ENCODE measurements around the gene SYNGR2. TPM values are rescaled to one million over a fixed set of nuclear protein-coding genes. Genes with fewer than 3 reads are reported as not detected.

The SYNGR2 gene
- total and polyA plus RNA-seq, 2 of the 8 experiments (the other 6 are each of a cell fraction or from before 2014, with no cell fraction given) = 50.0 to 139 TPM

GRCh38 chr17:78132767-78133178 lies 35.6 kb upstream of the SYNGR2 start:
- Histone ChIP-seq H4K20me1 (replicated peaks in 1 of 2; ENCODE audit: control insufficient read depth in 1 of 2, insufficient read depth in 2 of 2, low read length in 2 of 2) (peaks cover 0 to 3% of the 10 kb centered on the region in 2 experiments), H3K4me1 (replicated peaks in 1 of 4; ENCODE audit: control insufficient read depth in 3 of 4, insufficient read depth in 4 of 4, low read length in 3 of 4) (peaks cover 0 to 25% (median 8%) of the 10 kb centered on the region in 4 experiments; a peak in 5 of 7 replicates), H3K27me3 (replicated peaks in 1 of 4; ENCODE audit: control insufficient read depth in 3 of 4, extremely low read depth in 1 of 4, insufficient read depth in 3 of 4, low read length in 3 of 4) (peaks cover 0 to 26% (median 17%) of the 10 kb centered on the region in 4 experiments; a peak in 5 of 7 replicates), H2BK20ac (ENCODE audit: low read length) (0 out of 2 replicates have a peak overlapping the region, but pooled peaks have one; percentile 9), H2BK120ac (replicated peaks; ENCODE audit: low read depth, low read length) (no peak overlapping the region), H3K36me3 (ENCODE audit: control insufficient read depth in 2 of 4, insufficient read depth in 4 of 4, low read length in 3 of 4) (no peaks in the 10 kb centered on the region), H3K14ac (ENCODE audit: insufficient read length) (no peak overlapping the region), H3K79me1 (ENCODE audit: low read depth, low read length) (no peaks in the 10 kb centered on the region), H2AFZ (ENCODE audit: low read length) (no peak overlapping the region), H4K8ac (ENCODE audit: extremely low read depth, insufficient read depth, low read length) (peak overlapping the region; percentile 11), H4K5ac (ENCODE audit: insufficient read length, low read depth, low read length) (no peak overlapping the region), H3K79me2 (ENCODE audit: control insufficient read depth in 1 of 2, insufficient read depth in 2 of 2, low read length in 2 of 2) (no peaks in the 10 kb centered on the region), H2BK5ac (ENCODE audit: low read depth, low read length) (no peak overlapping the region), H3K23ac (ENCODE audit: insufficient read length) (no peak overlapping the region), H4K91ac (replicated peaks; ENCODE audit: insufficient read length, low read length) (peak overlapping the region; percentile 25), H3K4me3 (ENCODE audit: extremely low read depth in 1 of 4, insufficient read depth in 2 of 4, low read depth in 3 of 4, low read length in 4 of 4) (no peak overlapping the region), H3K4me2 (ENCODE audit: insufficient read depth in 1 of 2, low read depth in 2 of 2, low read length in 2 of 2) (no peak overlapping the region), H3K56ac (replicated peaks; ENCODE audit: insufficient read length, low read depth, low read length) (no peak overlapping the region), H3K23me2 (ENCODE audit: low read depth, low read length) (peaks cover 4% of the 10 kb centered on the region; the same call in 1 of the 2 replicates), H3K18ac (ENCODE audit: extremely low read depth, low read length) (no peak overlapping the region), H3K9ac (replicated peaks in 1 of 4; ENCODE audit: extremely low read depth in 1 of 4, low read depth in 3 of 4, low read length in 3 of 4) (no peak overlapping the region), H3K9me3 (ENCODE audit: insufficient read depth in 2 of 2, low read depth in 1 of 2, low read length in 1 of 2) (no peaks in the 10 kb centered on the region), H2AK5ac (ENCODE audit: low read depth, low read length) (peak overlapping the region; percentile 25; the same call in 1 of the 2 replicates), H2BK15ac (ENCODE audit: low read length) (0 out of 2 replicates have a peak overlapping the region, but pooled peaks have one; percentile 18), H3K4ac (replicated peaks; ENCODE audit: insufficient read length, low read depth, low read length) (no peak overlapping the region), H2BK12ac (ENCODE audit: low read depth, low read length) (peak overlapping the region; percentile 98; the same call in 1 of the 2 replicates), H3K27ac (ENCODE audit: low read depth, low read length) (no peak overlapping the region)
- ChIA-PET CTCF (ENCODE audit: partially characterized antibody) (interaction anchor here (1.5 to 8.0 kb wide), 4 partner anchors 16 to 48 kb away, joined by 4 to 87 read pairs (median 12); no protein-coding TSS in a partner anchor), POLR2A (ENCODE audit: partially characterized antibody) (interaction anchor here (1.0 to 4.6 kb wide), 4 partner anchors 16 to 38 kb away, joined by 3 to 16 read pairs (median 4); no protein-coding TSS in a partner anchor)
- TF ChIP-seq KDM4A (IDR thresholded peaks at IDR 0.05; ENCODE audit: low read depth, low read length, severe bottlenecking) = no peak
- no peak for TF ChIP-seq ATF3 (IDR thresholded peaks at IDR 0.05; ENCODE audit: insufficient read depth, low read depth, low read length)
- no peak for TF ChIP-seq KDM1A (IDR thresholded peaks at IDR 0.05; ENCODE audit: borderline replicate concordance, low read length)
- TF ChIP-seq ATF2 (IDR thresholded peaks at IDR 0.05; ENCODE audit: low read length) = no peak
- no peak for TF ChIP-seq CBX5 (IDR thresholded peaks at IDR 0.05; ENCODE audit: low read depth, low read length)
- no peak for TF ChIP-seq SP2 (IDR thresholded peaks at IDR 0.05; ENCODE audit: low read length)
- no peak for TF ChIP-seq GABPA (IDR thresholded peaks at IDR 0.05; ENCODE audit: borderline replicate concordance, insufficient read depth, low read length)
- TF ChIP-seq SIX5 (IDR thresholded peaks at IDR 0.05; ENCODE audit: low read depth, low read length) = no peak
- no peak for TF ChIP-seq SP1 (IDR thresholded peaks at IDR 0.05; ENCODE audit: low read depth, low read length)
- no peak for TF ChIP-seq TAF7 (optimal IDR thresholded peaks at IDR 0.05; ENCODE audit: borderline replicate concordance, low read depth, low read length)
- TF ChIP-seq HDAC6 (IDR thresholded peaks at IDR 0.05; ENCODE audit: low read depth, low read length) = no peak
- DNase-seq (ENCODE audit: low read depth in 1 of 2, low spot score in 2 of 2) = no peak
- WGBS, 2 experiments (ENCODE audit: extremely low coverage in 1 of 2, insufficient coverage in 1 of 2, insufficient read length in 1 of 2, insufficient replicate concordance in 2 of 2, low coverage in 1 of 2, low lambda C conversion rate in 2 of 2, missing lambda C conversion rate in 1 of 2) = 86% methylated on average over 9 of the region's 9 CpGs; no CpG with 5 or more reads in 1 of the 2 experiments
- no peak for FAIRE-seq

All from H1 (cell line).